Measurements from ENCODE around the gene ZNF700.

GRCh38 chr19:11921852-11922495 lies 2.9 kb upstream of the ZNF700 start:
- TF ChIP-seq CTCF (IDR thresholded peaks at IDR 0.05) (no peak), POLR2A (IDR thresholded peaks at IDR 0.05) (no peak), POLR2AphosphoS5 (IDR thresholded peaks at IDR 0.05) (no peak), EP300 (IDR thresholded peaks at IDR 0.05) (no peak)
